DMS 273 (cell line): ENCODE data around the gene LARP4B.
A peak's percentile ranks its signal among the peaks of the same experiment; 100 is the strongest.

Experiments
- DNase-seq: peaks from one replicate; lab custom pipeline; 2025; ENCODE audit not compliant: unreplicated experiment; lab: John Stamatoyannopoulos, UW

LARP4B gene

GRCh38 chr10:836782-837181 lies 94.7 kb downstream of the LARP4B start:
- DNase-seq = no peak

GRCh38 chr10:834493-834892 lies 97.0 kb downstream of the LARP4B start:
- DNase-seq = no peak

GRCh38 chr10:829241-829640 lies 102.3 kb downstream of the LARP4B start:
- DNase-seq = no peak

DNA sequence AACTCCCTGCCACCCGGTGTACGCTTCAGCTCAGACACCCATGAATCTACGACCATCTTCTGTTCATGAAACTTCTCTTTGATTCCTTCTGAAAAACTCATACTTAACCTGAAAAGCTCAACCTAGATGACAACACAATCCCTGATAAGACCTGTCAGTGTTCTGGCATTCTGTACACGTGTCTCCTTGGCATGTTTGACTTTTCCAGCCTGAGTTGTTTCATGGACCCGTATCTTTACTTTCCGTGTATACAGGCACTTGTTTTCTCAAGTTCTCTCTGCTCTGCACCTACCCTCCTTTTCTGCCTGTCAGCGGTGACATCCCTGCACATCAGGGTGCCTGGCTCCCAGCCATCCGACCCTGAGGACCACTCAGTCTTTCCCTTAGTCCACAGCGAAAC lies 103.3 kb downstream of the LARP4B start:
- DNase-seq = no peak

DNA sequence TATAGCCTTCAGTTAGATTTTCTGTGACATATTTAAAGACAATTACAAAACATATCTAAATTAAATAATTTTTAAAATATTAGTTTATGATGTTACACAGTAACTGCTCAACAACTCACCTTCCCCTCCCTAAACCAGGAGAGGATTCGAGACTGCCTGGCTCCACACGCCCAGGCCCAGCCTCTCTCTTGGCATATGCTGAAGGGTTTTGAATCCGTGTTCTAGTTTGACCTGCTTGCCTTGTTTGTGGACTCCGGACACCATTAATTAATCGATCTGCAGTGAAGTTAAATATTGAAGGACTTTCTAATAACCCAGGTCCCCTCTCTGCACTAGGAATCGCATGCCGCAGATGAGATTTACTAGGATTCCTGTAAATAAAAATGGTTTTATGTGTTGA lies 106.6 kb downstream of the LARP4B start:
- no peak for DNase-seq

DNA sequence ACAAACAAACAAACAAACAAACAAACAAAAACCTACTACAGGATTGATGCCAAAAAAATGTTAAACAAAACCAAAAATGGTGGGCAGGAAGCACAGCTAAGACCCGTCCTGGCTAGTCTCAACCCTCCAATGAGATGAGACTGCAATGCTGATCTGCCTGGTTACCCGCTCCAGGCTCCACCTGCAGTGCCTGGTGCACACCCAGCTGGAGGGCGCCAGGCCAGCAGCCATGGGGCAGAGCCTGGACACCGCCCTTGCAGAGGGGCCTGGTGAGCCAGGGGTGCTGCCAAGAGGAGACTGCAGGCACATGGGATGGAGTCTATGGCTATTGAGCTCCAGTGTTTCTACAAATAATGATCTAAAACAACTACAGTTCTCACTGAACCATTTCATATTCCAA lies 107.0 kb downstream of the LARP4B start:
- DNase-seq = peak; percentile 16

- no peak for DNase-seq
These were observed 108.7 kb downstream of the LARP4B start for GRCh38 chr10:822661-823367.

DNA sequence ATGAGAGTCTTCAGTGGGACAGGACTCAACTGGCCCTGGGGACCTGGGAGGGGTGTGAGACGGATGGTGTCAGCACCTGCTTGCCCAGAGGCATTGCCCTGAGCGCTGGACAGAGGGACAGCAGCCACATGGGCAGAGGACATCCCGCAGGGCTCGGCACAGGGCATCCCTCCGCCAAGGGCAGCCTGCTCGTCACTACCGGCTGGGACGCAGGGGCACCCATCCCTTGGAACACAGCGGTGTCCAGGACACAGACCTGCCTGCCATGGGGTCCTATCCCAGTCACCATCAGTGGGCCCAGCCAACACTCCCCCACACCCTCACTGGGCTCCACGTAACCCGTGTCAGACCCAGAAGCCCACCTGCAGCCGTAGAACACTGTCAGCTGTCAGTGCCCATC lies 109.3 kb downstream of the LARP4B start:
- DNase-seq = no peak

DNA sequence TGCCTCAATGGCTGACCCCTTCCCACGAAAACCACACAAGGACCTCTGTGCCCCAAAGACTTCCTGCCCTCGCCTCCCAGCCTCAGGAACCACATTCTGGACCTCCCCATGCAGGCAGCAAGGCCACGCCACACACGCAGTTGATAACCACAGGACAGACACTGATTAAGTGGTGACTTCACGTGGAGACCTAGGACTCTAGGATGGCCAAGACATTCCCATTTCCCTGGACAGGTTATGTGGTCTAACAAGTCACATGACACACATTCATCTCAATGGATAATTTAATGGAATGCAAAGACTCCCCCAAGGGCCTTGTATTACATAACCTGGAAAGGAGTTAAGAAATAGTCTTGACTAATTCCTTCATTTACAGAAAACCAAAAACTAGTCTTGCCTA lies 110.2 kb downstream of the LARP4B start:
- DNase-seq = no peak

DNA sequence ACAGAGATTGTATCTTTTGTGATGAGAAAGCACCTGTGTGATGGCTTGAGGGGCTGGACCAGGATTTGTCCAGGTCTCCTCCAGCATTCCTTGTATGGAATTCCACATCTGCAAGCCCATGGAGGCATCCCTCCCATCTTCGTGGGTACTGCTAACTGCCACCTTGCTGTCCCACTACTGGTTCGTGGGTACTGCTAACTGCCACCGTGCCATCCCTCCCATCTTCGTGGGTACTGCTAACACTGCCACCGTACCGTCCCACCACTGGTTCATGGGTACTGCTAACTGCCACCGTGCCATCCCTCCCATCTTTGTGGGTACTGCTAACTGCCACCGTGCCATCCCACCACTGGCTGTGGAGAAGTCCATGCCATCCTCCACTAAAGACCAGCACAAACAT lies 111.7 kb downstream of the LARP4B start:
- no peak for DNase-seq

GRCh38 chr10:819326-819725 lies 112.2 kb downstream of the LARP4B start:
- no peak for DNase-seq

DNA sequence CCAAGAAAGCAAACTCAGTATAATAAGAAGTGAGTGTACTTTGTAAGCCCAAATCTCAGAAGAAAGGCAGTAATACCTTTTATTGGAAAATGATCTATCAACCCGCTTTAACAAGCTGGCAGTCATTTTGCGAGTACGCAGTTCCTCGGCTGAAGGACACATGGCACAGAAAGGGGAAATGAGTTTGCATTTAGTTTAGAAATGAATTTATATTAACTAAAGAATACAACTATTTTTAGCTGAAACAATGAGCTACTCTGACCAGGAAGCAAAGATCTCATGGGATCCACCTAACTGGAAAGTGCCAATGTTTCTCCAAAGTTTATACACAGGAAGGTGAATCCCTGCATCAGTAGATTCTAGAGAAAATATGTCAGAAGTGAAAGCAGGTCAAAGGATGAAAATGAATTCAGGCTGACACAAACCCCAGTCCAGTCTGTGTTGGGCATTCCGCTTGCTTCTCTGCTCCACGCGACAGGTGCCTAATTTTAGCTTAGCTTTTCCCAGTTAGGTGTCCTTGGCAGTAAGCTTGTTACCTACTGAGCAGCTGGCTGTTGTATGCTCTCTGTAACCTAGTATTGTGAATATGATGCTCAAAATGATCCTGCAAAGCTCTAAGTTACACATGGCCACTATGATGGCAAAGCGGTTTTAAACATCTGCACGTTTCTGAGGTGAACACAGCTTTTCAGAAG lies 112.8 kb downstream of the LARP4B start:
- no peak for DNase-seq

DNA sequence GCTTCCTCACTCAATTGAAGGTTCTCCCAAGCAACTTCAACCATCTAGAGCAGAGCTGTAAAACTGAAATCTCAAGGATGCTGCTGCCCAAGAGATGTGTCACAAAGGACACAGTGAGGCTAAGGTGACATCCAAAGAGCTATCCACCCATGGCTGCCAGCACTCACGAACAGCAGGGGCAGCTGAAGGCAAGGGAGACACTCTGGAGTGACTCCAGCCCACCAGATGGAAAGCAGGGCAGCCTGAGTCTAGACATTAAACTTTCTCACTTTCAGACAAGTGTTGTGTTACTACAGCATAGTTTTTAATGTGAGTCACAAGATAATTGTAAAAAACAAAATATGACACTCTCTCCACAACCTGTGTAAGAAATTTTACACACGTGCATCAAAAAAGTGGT lies 113.5 kb downstream of the LARP4B start:
- DNase-seq = no peak

- DNase-seq = no peak
These were observed 114.1 kb downstream of the LARP4B start for GRCh38 chr10:817371-817770.

GRCh38 chr10:816958-817357 lies 114.5 kb downstream of the LARP4B start:
- no peak for DNase-seq

DNA sequence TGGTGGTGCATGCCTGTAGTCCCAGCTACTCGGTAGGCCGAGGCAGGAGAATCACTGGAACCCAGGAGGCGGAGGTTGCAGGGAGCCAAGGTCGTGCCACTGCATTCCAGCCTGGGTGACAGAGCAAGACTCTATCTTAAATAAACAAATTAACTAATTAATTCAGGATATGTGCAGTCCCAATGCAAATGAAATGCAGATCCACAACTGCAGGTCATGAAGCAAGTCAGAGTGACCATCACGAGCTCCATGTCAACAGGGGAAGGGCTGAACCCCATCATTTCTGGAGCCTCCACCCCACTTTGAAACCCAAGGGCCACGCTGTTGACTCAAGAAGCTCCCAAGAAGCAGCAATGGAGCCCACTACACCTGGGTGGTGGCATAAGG lies 115.4 kb downstream of the LARP4B start:
- no peak for DNase-seq

GRCh38 chr10:815338-816090 lies 116.0 kb downstream of the LARP4B start:
- DNase-seq = peak; percentile 7

DNA sequence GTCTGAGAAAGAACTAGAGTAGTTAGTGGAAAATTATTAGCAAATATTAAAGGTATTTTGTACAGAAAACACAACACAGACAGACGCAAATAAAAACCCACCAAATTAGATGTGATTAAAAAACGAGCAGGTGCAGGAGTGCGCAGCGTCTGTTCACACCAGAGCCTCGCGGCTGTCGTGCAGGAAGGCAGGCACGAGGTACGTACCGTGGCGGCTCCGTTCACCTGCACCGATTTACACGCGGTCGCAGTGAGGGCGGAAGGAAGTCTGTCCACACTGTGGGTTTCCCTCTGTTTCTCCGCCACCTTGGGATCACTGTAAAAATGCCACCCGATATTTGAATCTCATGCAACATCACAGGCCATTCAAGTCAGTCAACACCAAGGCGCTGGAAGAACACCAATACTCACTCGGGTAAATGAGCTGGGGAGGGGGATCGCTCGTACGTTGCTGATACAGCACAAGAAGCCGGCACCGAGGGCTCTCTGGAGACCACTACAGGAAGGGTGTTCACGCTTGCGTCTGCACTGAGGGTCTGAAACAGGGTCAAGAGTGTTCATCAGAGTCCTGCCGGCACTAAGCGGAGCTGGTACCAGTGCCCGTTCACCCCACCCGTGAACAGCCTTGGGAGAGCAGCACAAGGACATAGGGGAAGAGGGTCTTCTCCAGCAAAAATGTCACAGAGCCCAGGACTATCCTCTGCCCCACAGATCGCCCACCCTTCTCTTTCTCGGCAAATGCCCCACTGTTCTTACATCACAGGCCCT lies 116.8 kb downstream of the LARP4B start:
- DNase-seq = no peak

DNA sequence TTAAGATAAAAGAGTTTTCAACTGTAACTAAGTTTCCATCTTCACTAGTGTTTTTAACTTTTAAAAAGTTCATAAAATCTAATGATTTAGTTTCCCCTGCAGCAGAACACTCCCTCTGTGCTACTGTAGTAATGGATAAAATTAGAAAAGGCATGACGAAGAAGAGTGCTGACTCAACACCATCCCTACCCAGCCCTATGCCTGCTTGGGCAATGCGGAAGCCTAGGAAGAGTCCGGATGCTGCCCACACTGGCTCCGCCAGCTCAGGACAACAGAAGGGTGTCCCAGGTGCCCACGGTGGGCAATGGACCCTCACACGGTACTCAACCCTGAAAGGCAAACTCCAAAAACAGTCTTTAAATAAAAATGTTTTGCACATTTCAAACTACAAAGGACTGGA lies 118.2 kb downstream of the LARP4B start:
- DNase-seq = no peak

DNA sequence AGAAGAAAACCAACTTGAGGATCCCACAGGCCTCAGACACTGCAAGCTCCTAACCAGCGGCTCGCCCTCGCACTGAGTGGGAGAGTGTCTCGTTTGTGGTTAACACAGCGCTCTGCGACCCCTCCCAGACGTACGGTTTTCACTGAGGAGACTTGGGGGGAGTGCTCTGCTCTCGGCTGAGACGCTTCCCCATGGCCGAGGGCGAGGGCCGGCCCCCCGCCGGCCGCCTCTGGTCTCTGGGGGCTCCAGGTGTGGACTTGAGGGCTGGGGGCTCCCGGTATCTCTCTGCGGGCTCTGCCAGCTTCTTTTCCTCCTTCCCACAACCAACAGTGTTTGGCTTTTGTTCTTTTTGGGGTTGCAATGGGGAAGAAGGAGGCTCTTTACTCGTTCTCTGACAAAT lies 118.7 kb downstream of the LARP4B start:
- DNase-seq = no peak

DNA sequence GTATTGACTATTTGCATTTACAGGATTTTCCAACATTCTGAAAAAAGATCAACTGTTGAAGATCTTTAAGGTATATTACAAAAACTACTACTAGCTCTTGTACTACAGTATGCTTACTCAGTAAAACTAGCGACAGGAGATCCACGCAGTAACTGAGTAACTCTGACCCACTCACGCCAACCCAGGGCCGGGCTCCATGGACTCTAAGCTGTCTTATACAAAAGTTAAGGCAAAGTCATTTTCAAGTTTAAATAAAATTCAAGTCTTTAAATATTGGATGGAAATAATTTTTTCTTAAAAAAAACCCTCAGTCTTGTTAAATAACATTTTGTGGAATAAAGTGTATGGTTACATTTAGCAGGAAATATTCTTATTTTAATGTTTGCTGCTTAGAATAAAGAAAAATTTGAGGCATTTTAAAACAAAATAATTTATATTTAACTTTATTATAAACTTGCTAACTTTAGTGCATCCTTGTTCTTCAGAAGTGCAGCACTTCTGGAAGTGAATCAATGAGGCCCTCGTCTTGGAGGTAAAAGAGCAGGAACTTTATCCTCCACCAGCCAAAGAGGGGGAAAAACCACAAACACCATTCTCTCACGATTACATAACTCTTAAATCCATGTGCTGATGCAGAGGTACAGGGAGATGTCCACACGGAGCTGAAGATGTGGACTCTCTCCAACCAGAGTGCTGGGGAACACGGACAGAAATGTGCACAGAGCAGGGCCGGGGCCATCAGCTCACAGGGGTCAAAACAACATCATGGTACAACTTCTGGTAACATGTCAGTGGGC lies 119.9 kb downstream of the LARP4B start:
- no peak for DNase-seq
